GM12878 (cell line): ENCODE results near the gene SLC15A1. TPM values are rescaled to one million over a fixed set of nuclear protein-coding genes. Genes with fewer than 3 reads are reported as not detected.

Experiments
- ATAC-seq: fragments of 200-7000 bp; cut with Tn5 transposase; 3 replicates; pipeline ENCODE4 v1.9.1; 2020; ENCODE audit warnings: mild to moderate bottlenecking, moderate library complexity
- BruUV-seq: library from RNA; stranded (reverse); fragments of 400-500 nt; replicated peaks from 2 replicates; lab custom pipeline; 2021; lab: Mats Ljungman, UMichigan
- CTCF ChIA-PET: fragments of 300-600 bp; sonication (Branson Sonifier 250); formaldehyde crosslinking; extraction: SDS; loops from one replicate; lab custom pipeline; 2021; ENCODE audit warnings: inconsistent platforms; lab: Yijun Ruan, JAX
- POLR2A ChIA-PET: fragments of 350-600 bp; formaldehyde crosslinking; extraction: SDS; loops from one replicate; lab custom pipeline; 2021; ENCODE audit warnings: inconsistent platforms; lab: Charles Lee
- RAD21 ChIA-PET: fragments of 300-600 bp; sonication (Branson Sonifier 250); formaldehyde crosslinking; loops from one replicate; lab custom pipeline; 2023; ENCODE audit warnings: antibody characterized with exemption; ENCODE audit not compliant: unreplicated experiment; lab: Charles Lee
- SMC1A ChIA-PET: fragments of 300-600 bp; sonication (Branson Sonifier 250); formaldehyde crosslinking; loops from one replicate; lab custom pipeline; 2023; ENCODE audit not compliant: unreplicated experiment, uncharacterized antibody; lab: Charles Lee
- DNase-seq: peaks from one replicate; pipeline ENCODE4 v3.0.0-alpha.2; 2011; ENCODE audit warnings: low read depth, low spot score
- FAIRE-seq: peaks from 3 replicates; lab custom pipeline; 2011; peaks lifted over from hg19 to GRCh38; lab: Jason Lieb, UNC
- H2AFZ ChIP-seq: 2 replicates; pipeline ENCODE4 v1.6.0; 2011; ENCODE audit warnings: low read depth, low read length, control low read depth; ENCODE audit not compliant: control insufficient read depth
- H3K27ac ChIP-seq: 2 replicates; pipeline ENCODE4 v1.5.1; 2011; ENCODE audit warnings: control low read depth; ENCODE audit not compliant: control insufficient read depth, insufficient read depth
- H3K27me3 ChIP-seq, 2 experiments: replicated peaks in 1 of 2; 2 replicates each; pipeline versions ENCODE4 v1.6.0 to v1.6.1; 2011; ENCODE audit warnings: low read length in 1 of 2; ENCODE audit not compliant: control insufficient read depth in 2 of 2, insufficient read depth in 2 of 2
- H3K36me3 ChIP-seq, 2 experiments: 2 replicates each; pipeline ENCODE4 v1.5.1; 2011; ENCODE audit warnings: low read length in 1 of 2; ENCODE audit not compliant: control insufficient read depth in 2 of 2, insufficient read depth in 2 of 2
- H3K4me1 ChIP-seq: 2 replicates; pipeline ENCODE4 v1.6.1; 2011; ENCODE audit warnings: mild to moderate bottlenecking, low read length, moderate library complexity, mixed read lengths; ENCODE audit not compliant: control insufficient read depth, insufficient read depth
- H3K4me2 ChIP-seq: 2 replicates; pipeline ENCODE4 v1.6.0; 2011; ENCODE audit warnings: control low read depth; ENCODE audit not compliant: control insufficient read depth, insufficient read depth
- H3K4me3 ChIP-seq: fragments of 200-600 bp; sonication (generic); 2 replicates; pipeline ENCODE4 v1.5.1; 2016
- H3K79me2 ChIP-seq: 2 replicates; pipeline ENCODE4 v1.6.0; 2011; ENCODE audit warnings: low read length; ENCODE audit not compliant: control insufficient read depth, insufficient read depth
- H3K9ac ChIP-seq: 2 replicates; pipeline ENCODE4 v1.8.0; 2011; ENCODE audit warnings: low read length, control low read depth, mixed read lengths; ENCODE audit not compliant: control insufficient read depth, insufficient read depth
- H3K9me3 ChIP-seq: replicated peaks from 3 replicates; pipeline ENCODE4 v1.5.1; 2011; ENCODE audit warnings: mild to moderate bottlenecking, low read length; ENCODE audit not compliant: control insufficient read depth, insufficient read depth
- H4K20me1 ChIP-seq: 2 replicates; pipeline ENCODE4 v1.6.0; 2011; ENCODE audit not compliant: control insufficient read depth, insufficient read depth
- ATF7 ChIP-seq: fragments of 450-650 bp; IDR thresholded peaks from 2 replicates; pipeline ENCODE4 v1.6.1; 2016; ENCODE audit warnings: low read depth, mild to moderate bottlenecking
- BMI1 ChIP-seq: fragments of 450-650 bp; IDR thresholded peaks from 2 replicates; pipeline ENCODE4 v1.6.1; 2016; ENCODE audit warnings: mild to moderate bottlenecking, moderate library complexity, borderline replicate concordance
- CBX5 ChIP-seq: sonication (generic); IDR thresholded peaks from 2 replicates; pipeline ENCODE4 v1.6.1; 2016; ENCODE audit warnings: low read depth, moderate library complexity, mild to moderate bottlenecking, inconsistent platforms
- CREB1 ChIP-seq: IDR thresholded peaks from 2 replicates; pipeline ENCODE4 v1.6.1; 2012; ENCODE audit warnings: low read depth, mild to moderate bottlenecking, inconsistent platforms
- GABPA ChIP-seq: IDR thresholded peaks from 2 replicates; pipeline ENCODE4 v1.6.1; 2014; ENCODE audit warnings: antibody characterized with exemption, low read depth, mild to moderate bottlenecking, inconsistent platforms
- JUND ChIP-seq: IDR thresholded peaks from 2 replicates; pipeline ENCODE4 v1.6.1; 2012; ENCODE audit warnings: low read depth, mild to moderate bottlenecking, low read length, improper control_type of control experiment, moderate library complexity
- NR2C2 ChIP-seq: IDR thresholded peaks from 2 replicates; pipeline ENCODE4 v1.6.1; 2011; ENCODE audit warnings: borderline replicate concordance, low read depth; ENCODE audit not compliant: control insufficient read depth, insufficient read length
- TCF7 ChIP-seq: IDR thresholded peaks from 2 replicates; pipeline ENCODE4 v1.6.1; 2014; ENCODE audit warnings: antibody characterized with exemption, borderline replicate concordance
- WGBS: methylation state at CpG from one replicate; pipeline ENCODE4 v1.1.6; 2016; ENCODE audit warnings: low lambda C conversion rate; ENCODE audit not compliant: insufficient replicate concordance, insufficient coverage; ENCODE audit errors: missing lambda C conversion rate; 5-methylcytosine and 5-hydroxymethylcytosine counted together
- in situ Hi-C: fragments of 300-500 bp; cut with MboI; formaldehyde crosslinking; loops from 9 replicates; pipeline ENCODE4 v1.14.3; 2018; ENCODE audit warnings: mixed read lengths
- intact Hi-C: fragments of 100-400 bp; cut with micrococcal nuclease; formaldehyde crosslinking; loops from one replicate; pipeline ENCODE4 v1.14.2; 2022; ENCODE audit not compliant: unreplicated experiment
- polyA plus RNA-seq, 11 experiments: library from polyadenylated mRNA; depleted of rRNA in 4 of 11; unstranded in 6 of 11; stranded (reverse) in 5 of 11; fragments of >200 nt; fragmentation: Nextera tagmentation in 4 of 11; fragmentation: Illumina TruSeq in 1 of 11; extraction: Ambion mirVana in 4 of 11; extraction: Trizol in 1 of 11; gene quantifications; 1 replicate in 1 of 11; 2 replicates in 10 of 11; pipeline versions ENCODE4 v1.2.1 to v1.2.3, GENCODE V29; 2011 to 2016; ENCODE audit warnings: inconsistent platforms in 2 of 11, missing spikeins in 2 of 11, low read depth in 1 of 11
- total RNA-seq, 4 experiments: library from RNA; depleted of rRNA in 3 of 4; stranded (reverse); fragments of >200 nt in 3 of 4; fragmentation: Illumina TruSeq in 1 of 4; extraction: Trizol in 1 of 4; gene quantifications; 2 replicates each; pipeline versions ENCODE4 v1.2.1 to v1.2.3, GENCODE V29; 2013 to 2021
- TF ChIP-seq, protein P1 (sequence below): fragments of 450-650 bp; IDR thresholded peaks from 2 replicates; pipeline ENCODE4 v1.6.1; 2017; ENCODE audit warnings: mild to moderate bottlenecking
- TF ChIP-seq, protein P2 (sequence below): fragments of 450-650 bp; formaldehyde crosslinking; IDR thresholded peaks from 2 replicates; pipeline ENCODE4 v1.4.0; 2020; ENCODE audit warnings: mild to moderate bottlenecking, moderate library complexity

The SLC15A1 gene
- total and polyA plus RNA-seq, 10 of the 15 experiments (the other 5 are each of a cell fraction or from before 2014, with no cell fraction given), result not detected

DNA sequence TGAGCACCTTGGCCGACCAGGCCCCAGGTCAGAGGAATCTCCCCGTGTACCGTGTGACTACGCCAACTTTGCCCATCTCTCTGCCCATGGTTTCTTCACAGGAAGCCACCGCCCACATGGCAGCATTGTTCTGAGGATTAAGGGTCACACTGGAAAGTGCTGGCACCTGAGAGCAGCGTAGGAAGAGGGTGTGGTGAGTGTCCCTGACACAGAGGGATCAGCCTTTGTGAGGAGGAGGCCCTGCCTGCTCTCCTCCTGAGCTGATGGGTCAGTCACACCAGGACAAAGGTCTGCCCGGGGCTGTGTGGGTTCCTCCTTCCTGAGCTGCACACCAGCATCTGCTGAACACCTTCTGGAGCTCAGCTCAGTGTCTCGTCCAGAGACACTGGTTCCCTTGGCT, 32.2 kb upstream of the SLC15A1 start:
- no peak; the same call in 2 of the 3 replicates for ATAC-seq
- POLR2A ChIA-PET, result no interaction called here
- CTCF ChIA-PET, result no interaction called here
- 14% methylated on average over 8 of the region's 8 CpGs for WGBS
- Histone ChIP-seq H2AFZ (no peak overlapping the region), H3K79me2 (no peaks in the 10 kb centered on the region), H3K4me3 (no peak overlapping the region), H3K27me3 (no peaks in the 10 kb centered on the region), H3K36me3 (no peaks in the 10 kb centered on the region), H3K4me2 (no peak overlapping the region), H3K27ac (no peak overlapping the region), H3K9ac (no peak overlapping the region), H3K9me3 (no peaks in the 10 kb centered on the region), H4K20me1 (no peaks in the 10 kb centered on the region), H3K4me1 (no peaks in the 10 kb centered on the region)
- BruUV-seq, result no TSS peak
- RAD21 ChIA-PET, result no interaction called here
- FAIRE-seq, result no peak
- in situ Hi-C loops, result no loop called here
- no peak for DNase-seq
- intact Hi-C loops, result no loop called here
- TF ChIP-seq CBX5, result no peak
- TF ChIP-seq ATF7, result no peak
- TF ChIP-seq CREB1, result no peak
- SMC1A ChIA-PET, result no interaction called here

DNA sequence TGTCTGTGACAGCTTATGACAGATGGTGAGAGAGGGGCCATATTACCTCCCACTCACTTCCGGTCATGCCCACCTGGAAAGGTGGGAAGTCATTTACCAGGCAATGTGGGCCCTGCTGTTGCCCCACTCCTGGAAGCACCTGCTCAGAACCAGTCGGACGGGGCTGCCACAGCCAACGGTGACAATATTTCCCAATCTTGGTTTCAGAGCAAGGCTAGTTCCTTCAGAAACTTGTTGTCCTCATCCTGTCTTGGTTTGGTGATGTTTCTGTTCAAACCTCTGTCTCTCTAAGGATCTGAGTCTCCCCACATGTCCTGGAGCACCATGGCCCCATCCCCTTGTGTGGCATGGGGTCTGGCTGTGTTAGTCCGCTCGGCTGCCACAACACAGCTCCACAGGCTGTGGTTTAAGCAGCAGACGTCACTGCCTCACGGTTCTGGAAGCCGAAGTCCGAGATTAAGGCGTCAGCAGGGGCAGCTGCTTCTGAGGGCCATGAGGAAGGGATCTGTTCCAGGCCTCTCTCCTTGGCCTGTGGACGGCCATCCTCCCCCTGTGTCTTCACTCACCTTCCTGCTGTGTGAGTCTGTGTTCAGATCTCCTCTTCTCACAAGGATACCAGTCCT, 31.5 kb upstream of the SLC15A1 start:
- BruUV-seq, result no TSS peak
- ChIA-PET RAD21 (no interaction called here), CTCF (no interaction called here), POLR2A (no interaction called here), SMC1A (no interaction called here)
- H3K4me3 ChIP-seq, result no peak overlapping the region
- no peaks in the 10 kb centered on the region for H4K20me1 ChIP-seq
- H3K4me1 ChIP-seq, result no peaks in the 10 kb centered on the region
- H2AFZ ChIP-seq, result no peak overlapping the region
- no peak for DNase-seq
- no peak overlapping the region for H3K27ac ChIP-seq
- no peaks in the 10 kb centered on the region for H3K79me2 ChIP-seq
- H3K9ac ChIP-seq, result no peak overlapping the region
- 48% methylated on average over 12 of the region's 12 CpGs for WGBS
- no peak for FAIRE-seq
- TF ChIP-seq GABPA (no peak), NR2C2 (no peak), BMI1 (no peak), JUND (no peak), TCF7 (no peak)
- TF ChIP-seq, protein P1, sequence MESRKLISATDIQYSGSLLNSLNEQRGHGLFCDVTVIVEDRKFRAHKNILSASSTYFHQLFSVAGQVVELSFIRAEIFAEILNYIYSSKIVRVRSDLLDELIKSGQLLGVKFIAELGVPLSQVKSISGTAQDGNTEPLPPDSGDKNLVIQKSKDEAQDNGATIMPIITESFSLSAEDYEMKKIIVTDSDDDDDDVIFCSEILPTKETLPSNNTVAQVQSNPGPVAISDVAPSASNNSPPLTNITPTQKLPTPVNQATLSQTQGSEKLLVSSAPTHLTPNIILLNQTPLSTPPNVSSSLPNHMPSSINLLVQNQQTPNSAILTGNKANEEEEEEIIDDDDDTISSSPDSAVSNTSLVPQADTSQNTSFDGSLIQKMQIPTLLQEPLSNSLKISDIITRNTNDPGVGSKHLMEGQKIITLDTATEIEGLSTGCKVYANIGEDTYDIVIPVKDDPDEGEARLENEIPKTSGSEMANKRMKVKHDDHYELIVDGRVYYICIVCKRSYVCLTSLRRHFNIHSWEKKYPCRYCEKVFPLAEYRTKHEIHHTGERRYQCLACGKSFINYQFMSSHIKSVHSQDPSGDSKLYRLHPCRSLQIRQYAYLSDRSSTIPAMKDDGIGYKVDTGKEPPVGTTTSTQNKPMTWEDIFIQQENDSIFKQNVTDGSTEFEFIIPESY, result no peak
- TF ChIP-seq, protein P2, sequence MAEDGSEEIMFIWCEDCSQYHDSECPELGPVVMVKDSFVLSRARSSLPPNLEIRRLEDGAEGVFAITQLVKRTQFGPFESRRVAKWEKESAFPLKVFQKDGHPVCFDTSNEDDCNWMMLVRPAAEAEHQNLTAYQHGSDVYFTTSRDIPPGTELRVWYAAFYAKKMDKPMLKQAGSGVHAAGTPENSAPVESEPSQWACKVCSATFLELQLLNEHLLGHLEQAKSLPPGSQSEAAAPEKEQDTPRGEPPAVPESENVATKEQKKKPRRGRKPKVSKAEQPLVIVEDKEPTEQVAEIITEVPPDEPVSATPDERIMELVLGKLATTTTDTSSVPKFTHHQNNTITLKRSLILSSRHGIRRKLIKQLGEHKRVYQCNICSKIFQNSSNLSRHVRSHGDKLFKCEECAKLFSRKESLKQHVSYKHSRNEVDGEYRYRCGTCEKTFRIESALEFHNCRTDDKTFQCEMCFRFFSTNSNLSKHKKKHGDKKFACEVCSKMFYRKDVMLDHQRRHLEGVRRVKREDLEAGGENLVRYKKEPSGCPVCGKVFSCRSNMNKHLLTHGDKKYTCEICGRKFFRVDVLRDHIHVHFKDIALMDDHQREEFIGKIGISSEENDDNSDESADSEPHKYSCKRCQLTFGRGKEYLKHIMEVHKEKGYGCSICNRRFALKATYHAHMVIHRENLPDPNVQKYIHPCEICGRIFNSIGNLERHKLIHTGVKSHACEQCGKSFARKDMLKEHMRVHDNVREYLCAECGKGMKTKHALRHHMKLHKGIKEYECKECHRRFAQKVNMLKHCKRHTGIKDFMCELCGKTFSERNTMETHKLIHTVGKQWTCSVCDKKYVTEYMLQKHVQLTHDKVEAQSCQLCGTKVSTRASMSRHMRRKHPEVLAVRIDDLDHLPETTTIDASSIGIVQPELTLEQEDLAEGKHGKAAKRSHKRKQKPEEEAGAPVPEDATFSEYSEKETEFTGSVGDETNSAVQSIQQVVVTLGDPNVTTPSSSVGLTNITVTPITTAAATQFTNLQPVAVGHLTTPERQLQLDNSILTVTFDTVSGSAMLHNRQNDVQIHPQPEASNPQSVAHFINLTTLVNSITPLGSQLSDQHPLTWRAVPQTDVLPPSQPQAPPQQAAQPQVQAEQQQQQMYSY (CRISPR knock-in tag), result no peak
- no peak for ATAC-seq
- intact Hi-C loops, result no loop called here
- in situ Hi-C loops, result no loop called here
- no peaks in the 10 kb centered on the region for H3K27me3 ChIP-seq
- no peak overlapping the region for H3K4me2 ChIP-seq
- no peaks in the 10 kb centered on the region for H3K36me3 ChIP-seq
- no peaks in the 10 kb centered on the region for H3K9me3 ChIP-seq
